ENCODE results near the gene CNTN1. TPM values are rescaled to one million over a fixed set of nuclear protein-coding genes. Genes with fewer than 3 reads are reported as not detected.

CNTN1 gene
- total and polyA plus RNA-seq, 2 of the 13 experiments (the other 11 are each of a cell fraction or from before 2014, with no cell fraction given) = 0.01 to 0.07 TPM

DNA sequence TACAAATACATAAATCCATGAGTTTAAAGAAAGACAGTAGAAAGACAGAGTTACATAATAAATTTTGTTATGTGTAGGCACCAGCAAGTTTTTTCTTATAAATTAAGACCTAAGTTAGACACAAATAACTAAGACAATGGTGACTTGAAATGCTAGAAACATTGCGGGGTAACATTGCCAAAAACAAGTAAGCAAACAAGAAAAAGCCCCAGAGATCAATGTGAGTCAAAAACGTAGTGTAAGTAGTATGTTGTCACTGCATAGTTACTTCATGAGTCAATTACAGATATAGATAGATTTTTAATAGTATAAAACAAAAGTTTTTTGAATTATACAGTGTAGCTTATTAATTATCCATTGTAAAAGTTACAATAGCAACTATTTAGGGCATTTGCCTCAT, 83.4 kb downstream of the CNTN1 start:
- no TSS peak for BruUV-seq (replicated peaks)
- H3K27me3 ChIP-seq (ENCODE audit: control insufficient read depth in 1 of 2, insufficient read depth in 2 of 2, low read length in 2 of 2) = no peaks in the 10 kb centered on the region
- in situ Hi-C loops (cut with HindIII; ENCODE audit: extremely low pct_ligation_motif_present, low pct_unique_long_range_greater_than_20kb) = no loop called here
- intact Hi-C loops (cut with micrococcal nuclease; ENCODE audit: unreplicated experiment) = loop anchor here (2.0 kb wide), 1 partner anchor 21 kb away; no protein-coding TSS in a partner anchor
- no peak overlapping the region for H3K9ac ChIP-seq (ENCODE audit: insufficient read depth, low read depth, low read length)
- no peaks in the 10 kb centered on the region for H3K4me1 ChIP-seq (ENCODE audit: insufficient read depth, low read length)
- ChIA-PET POLR2A (no interaction called here), CTCF (ENCODE audit: low intra/inter-chr PET ratio, low total read pairs) (no interaction called here)
- no peaks in the 10 kb centered on the region for H4K20me1 ChIP-seq (ENCODE audit: insufficient read depth, low read length)
- no peak overlapping the region for H3K4me3 ChIP-seq (replicated peaks in 1 of 3; ENCODE audit: insufficient read depth in 1 of 3, low read depth in 2 of 3, low read length in 3 of 3)
- H3K4me2 ChIP-seq (ENCODE audit: low read depth, low read length) = no peak overlapping the region
- WGBS (ENCODE audit: low lambda C conversion rate) = 0% methylated on average over 2 of the region's 2 CpGs
- FAIRE-seq (no peak), ATAC-seq (no peak), DNase-seq (ENCODE audit: low spot score) (no peak)
- no peak overlapping the region for H3K27ac ChIP-seq (ENCODE audit: extremely low read length, insufficient read depth, low read length)
- H3K36me3 ChIP-seq (replicated peaks in 1 of 2; ENCODE audit: control insufficient read depth in 1 of 2, insufficient read depth in 2 of 2, low read length in 2 of 2) = no peaks in the 10 kb centered on the region
- TF ChIP-seq ZBTB21 (CRISPR knock-in tag; IDR thresholded peaks at IDR 0.05) (no peak), ZSCAN20 (CRISPR knock-in tag; IDR thresholded peaks at IDR 0.05; ENCODE audit: borderline replicate concordance) (no peak), RORA (CRISPR knock-in tag; IDR thresholded peaks at IDR 0.05) (no peak), SMC3 (IDR thresholded peaks at IDR 0.05; ENCODE audit: low read length) (no peak), AGO1 (IDR thresholded peaks at IDR 0.05; ENCODE audit: low read depth, low read length, poor library complexity, severe bottlenecking) (no peak), ZNF383 (CRISPR knock-in tag; IDR thresholded peaks at IDR 0.05; ENCODE audit: borderline replicate concordance) (no peak), FOXA3 (CRISPR knock-in tag; IDR thresholded peaks at IDR 0.05) (no peak), USF2 (IDR thresholded peaks at IDR 0.05; ENCODE audit: low read depth, low read length) (no peak), USF2 (CRISPR knock-in tag; IDR thresholded peaks at IDR 0.05; ENCODE audit: borderline replicate concordance) (no peak), BATF2 (CRISPR knock-in tag; IDR thresholded peaks at IDR 0.05) (no peak), TFE3 (CRISPR knock-in tag; IDR thresholded peaks at IDR 0.05) (no peak), NFYB (CRISPR knock-in tag; IDR thresholded peaks at IDR 0.05) (no peak), FLYWCH1 (CRISPR knock-in tag; IDR thresholded peaks at IDR 0.05) (no peak), MED13 (CRISPR knock-in tag; IDR thresholded peaks at IDR 0.05) (no peak), ZNF263 (CRISPR knock-in tag; IDR thresholded peaks at IDR 0.05) (no peak)
- TF ChIP-seq, protein P1, sequence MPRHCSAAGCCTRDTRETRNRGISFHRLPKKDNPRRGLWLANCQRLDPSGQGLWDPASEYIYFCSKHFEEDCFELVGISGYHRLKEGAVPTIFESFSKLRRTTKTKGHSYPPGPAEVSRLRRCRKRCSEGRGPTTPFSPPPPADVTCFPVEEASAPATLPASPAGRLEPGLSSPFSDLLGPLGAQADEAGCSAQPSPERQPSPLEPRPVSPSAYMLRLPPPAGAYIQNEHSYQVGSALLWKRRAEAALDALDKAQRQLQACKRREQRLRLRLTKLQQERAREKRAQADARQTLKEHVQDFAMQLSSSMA (CRISPR knock-in tag; IDR thresholded peaks at IDR 0.05) = no peak
- no peaks in the 10 kb centered on the region for H3K9me3 ChIP-seq (ENCODE audit: low read length)
- H3K79me2 ChIP-seq (ENCODE audit: insufficient read depth, low read length) = no peaks in the 10 kb centered on the region
- no peak overlapping the region for H2AFZ ChIP-seq (ENCODE audit: low read length)

Measured in HepG2 (cell line).